Lower leg skin (tissue), 3 donors: ENCODE measurements around the gene PTPRN2.

ENCODE experiments used
- CTCF ChIP-seq, 3 donors: fragments of 450-650 bp; IDR thresholded peaks; one replicate each; pipeline ENCODE4 v1.5.1; 2016; ENCODE audit warnings: antibody characterized with exemption in 3 of 3, mild to moderate bottlenecking in 3 of 3, moderate library complexity in 2 of 3
- POLR2A ChIP-seq, 2 donors: fragments of 450-650 bp; IDR thresholded peaks; one replicate each; pipeline ENCODE4 v1.6.1; 2016 to 2017; ENCODE audit warnings: antibody characterized with exemption in 2 of 2, mild to moderate bottlenecking in 1 of 2, moderate library complexity in 1 of 2

- TF ChIP-seq CTCF (IDR thresholded peaks at IDR 0.05) (no peak), POLR2A (IDR thresholded peaks at IDR 0.05) (no peak)
These were observed 168.3 kb downstream of the PTPRN2 start for GRCh38 chr7:158419238-158419785.
